ENCODE measurements around the gene NR1H4.

Gene NR1H4

DNA sequence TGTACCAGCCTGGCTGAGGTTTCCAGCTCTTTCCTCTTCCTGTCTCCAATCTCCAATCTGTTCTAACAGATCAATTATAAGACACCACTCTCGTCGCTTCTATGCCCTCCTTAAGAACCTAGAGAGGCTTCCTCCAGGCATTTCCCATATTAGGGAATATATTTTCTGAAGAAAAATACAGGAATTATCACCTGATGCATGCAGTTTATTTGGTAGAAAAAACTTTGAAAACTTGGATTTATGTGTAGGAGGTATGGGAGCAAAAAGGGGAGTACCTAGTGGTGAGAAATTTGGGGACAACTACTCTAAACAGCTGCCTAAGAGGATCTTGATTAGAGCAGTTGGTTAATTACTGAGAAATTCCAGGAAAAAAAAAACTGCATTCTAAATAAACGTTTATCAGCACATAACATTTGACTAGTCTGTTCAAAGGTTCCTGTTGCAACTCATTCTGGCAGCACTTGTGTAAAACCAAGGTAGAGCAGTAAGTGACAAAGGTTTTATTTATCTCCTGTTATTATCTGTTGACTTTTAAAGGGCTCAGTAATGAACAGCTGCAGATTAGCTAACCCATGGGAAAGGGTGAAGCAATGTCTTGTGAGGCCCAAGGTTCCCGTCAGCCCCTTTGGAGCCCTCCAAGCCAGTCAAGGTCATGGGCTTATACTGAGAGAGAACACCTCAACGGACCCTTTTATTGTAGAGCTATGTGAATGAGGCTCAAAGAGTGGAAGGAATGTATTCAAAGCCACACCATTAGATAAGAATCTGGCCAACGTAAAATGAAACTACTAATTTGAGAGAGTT is 36.4 kb upstream of the NR1H4 start:
- TF ChIP-seq, protein P1, sequence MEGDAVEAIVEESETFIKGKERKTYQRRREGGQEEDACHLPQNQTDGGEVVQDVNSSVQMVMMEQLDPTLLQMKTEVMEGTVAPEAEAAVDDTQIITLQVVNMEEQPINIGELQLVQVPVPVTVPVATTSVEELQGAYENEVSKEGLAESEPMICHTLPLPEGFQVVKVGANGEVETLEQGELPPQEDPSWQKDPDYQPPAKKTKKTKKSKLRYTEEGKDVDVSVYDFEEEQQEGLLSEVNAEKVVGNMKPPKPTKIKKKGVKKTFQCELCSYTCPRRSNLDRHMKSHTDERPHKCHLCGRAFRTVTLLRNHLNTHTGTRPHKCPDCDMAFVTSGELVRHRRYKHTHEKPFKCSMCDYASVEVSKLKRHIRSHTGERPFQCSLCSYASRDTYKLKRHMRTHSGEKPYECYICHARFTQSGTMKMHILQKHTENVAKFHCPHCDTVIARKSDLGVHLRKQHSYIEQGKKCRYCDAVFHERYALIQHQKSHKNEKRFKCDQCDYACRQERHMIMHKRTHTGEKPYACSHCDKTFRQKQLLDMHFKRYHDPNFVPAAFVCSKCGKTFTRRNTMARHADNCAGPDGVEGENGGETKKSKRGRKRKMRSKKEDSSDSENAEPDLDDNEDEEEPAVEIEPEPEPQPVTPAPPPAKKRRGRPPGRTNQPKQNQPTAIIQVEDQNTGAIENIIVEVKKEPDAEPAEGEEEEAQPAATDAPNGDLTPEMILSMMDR (conservative IDR thresholded peaks at IDR 0.05; ENCODE audit: low read depth, low read length), result no peak
- peak; percentile 23 for DNase-seq (ENCODE audit: low read depth)
- no peak overlapping the region for H3K4me3 ChIP-seq (ENCODE audit: low read length)

GRCh38 chr12:100439797-100440196 is 33.9 kb upstream of the NR1H4 start:
- TF ChIP-seq, protein P1 (conservative IDR thresholded peaks at IDR 0.05; ENCODE audit: low read depth, low read length), result no peak
- no peak overlapping the region for H3K4me3 ChIP-seq (ENCODE audit: low read length)
- no peak for DNase-seq (ENCODE audit: low read depth)

DNA sequence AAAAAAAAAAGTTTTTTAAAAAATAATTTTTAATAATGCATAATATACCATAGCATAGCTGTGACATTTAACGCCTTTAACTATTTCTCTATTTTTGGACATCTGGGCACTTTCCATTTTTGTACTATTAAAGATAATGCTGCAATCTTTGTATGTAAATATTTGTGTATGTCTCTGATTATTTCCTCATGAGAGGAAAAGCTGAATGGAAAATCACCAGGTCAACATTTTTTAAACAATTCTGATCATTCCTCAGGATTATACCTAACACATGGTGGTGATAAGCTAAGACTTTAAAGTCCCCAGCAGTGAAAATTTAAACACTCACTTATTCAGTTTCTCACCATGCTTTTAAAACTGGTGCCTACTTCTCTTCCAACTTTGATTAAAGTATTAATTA is 31.3 kb upstream of the NR1H4 start:
- H3K4me3 ChIP-seq (ENCODE audit: low read length), result no peak overlapping the region
- DNase-seq (ENCODE audit: low read depth), result peak; percentile 43
- TF ChIP-seq, protein P1 (conservative IDR thresholded peaks at IDR 0.05; ENCODE audit: low read depth, low read length), result no peak

- no peak for DNase-seq (ENCODE audit: low read depth)
- H3K4me3 ChIP-seq (ENCODE audit: low read length), result no peak overlapping the region
- TF ChIP-seq, protein P1 (conservative IDR thresholded peaks at IDR 0.05; ENCODE audit: low read depth, low read length), result no peak
These were observed 30.2 kb upstream of the NR1H4 start for GRCh38 chr12:100443434-100443833.

- TF ChIP-seq, protein P1 (conservative IDR thresholded peaks at IDR 0.05; ENCODE audit: low read depth, low read length), result no peak
- no peak overlapping the region for H3K4me3 ChIP-seq (ENCODE audit: low read length)
- DNase-seq (ENCODE audit: low read depth), result no peak
These were observed 28.6 kb upstream of the NR1H4 start for GRCh38 chr12:100445081-100445481.

DNA sequence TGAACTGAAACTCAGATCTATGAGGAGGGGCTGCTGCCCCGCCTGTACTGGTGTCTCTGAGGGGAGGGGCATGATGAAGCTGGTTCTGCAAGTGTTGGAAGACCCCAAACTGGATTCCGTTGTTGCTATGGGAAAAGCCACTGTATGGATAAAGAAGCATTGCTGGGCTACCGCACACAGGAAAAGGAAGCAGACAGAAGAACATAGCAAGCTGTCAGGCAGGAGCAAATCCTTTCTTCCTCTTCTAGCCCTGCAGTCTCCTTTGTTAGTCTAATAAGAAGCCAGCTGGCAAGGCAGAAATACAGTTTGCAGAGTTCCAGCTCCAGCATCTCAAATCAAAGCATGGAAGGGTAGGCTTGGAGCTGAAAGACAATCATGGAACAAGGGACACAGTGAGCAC is 26.3 kb upstream of the NR1H4 start:
- H3K4me3 ChIP-seq (ENCODE audit: low read length), result no peak overlapping the region
- no peak for DNase-seq (ENCODE audit: low read depth)
- TF ChIP-seq, protein P1 (conservative IDR thresholded peaks at IDR 0.05; ENCODE audit: low read depth, low read length), result no peak

DNA sequence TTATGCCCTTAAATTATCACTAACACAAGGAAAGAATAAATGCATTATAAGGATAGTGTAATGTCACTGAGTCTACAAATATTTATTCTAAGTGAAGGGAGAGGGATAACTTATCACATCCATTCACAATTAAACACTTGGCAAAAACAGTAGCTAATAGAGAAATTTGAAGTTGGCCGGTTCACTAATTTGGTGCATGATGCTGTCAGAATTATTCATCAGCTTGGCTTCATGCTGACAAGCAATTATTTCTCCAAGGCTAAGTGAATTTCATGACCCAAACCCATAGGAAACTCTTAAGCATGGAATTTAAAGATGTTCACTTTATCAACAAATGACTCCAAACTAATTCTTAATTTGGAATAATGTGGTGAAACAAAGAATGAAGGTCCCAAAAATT is 25.0 kb upstream of the NR1H4 start:
- H3K4me3 ChIP-seq (ENCODE audit: low read length), result no peak overlapping the region
- TF ChIP-seq, protein P1 (conservative IDR thresholded peaks at IDR 0.05; ENCODE audit: low read depth, low read length), result no peak
- no peak for DNase-seq (ENCODE audit: low read depth)
